PFSK-1 (cell line): ENCODE measurements around the gene TCTN2.

Experiments used
- FOXP2 ChIP-seq: optimal IDR thresholded peaks from 2 replicates; pipeline ENCODE3; 2011; ENCODE audit warnings: borderline replicate concordance, control low read depth, inconsistent platforms; ENCODE audit not compliant: insufficient read depth; ENCODE audit errors: extremely low read length, extremely low read depth
- POLR2AphosphoS5 ChIP-seq: IDR thresholded peaks from 2 replicates; pipeline ENCODE4 v1.6.1; 2012; ENCODE audit warnings: low read depth, mild to moderate bottlenecking, control low read depth, low read length, moderate library complexity
- SIN3A ChIP-seq: IDR thresholded peaks from 2 replicates; pipeline ENCODE4 v1.6.1; 2012; ENCODE audit warnings: mild to moderate bottlenecking, low read length, moderate library complexity, borderline replicate concordance; ENCODE audit not compliant: insufficient read depth
- TAF1 ChIP-seq: IDR thresholded peaks from 2 replicates; pipeline ENCODE4 v1.6.1; 2012; ENCODE audit warnings: low read length, control low read depth, borderline replicate concordance; ENCODE audit not compliant: insufficient read depth
- TF ChIP-seq, protein P1 (sequence below), 2 experiments: IDR thresholded peaks; 2 replicates each; pipeline versions ENCODE4 v1.6.1 to v1.8.0; 2011 to 2012; ENCODE audit warnings: low read depth in 2 of 2, low read length in 2 of 2, control low read depth in 1 of 2, inconsistent platforms in 1 of 2, mild to moderate bottlenecking in 1 of 2, moderate library complexity in 1 of 2; ENCODE audit not compliant: insufficient read depth in 1 of 2

The TCTN2 gene

DNA sequence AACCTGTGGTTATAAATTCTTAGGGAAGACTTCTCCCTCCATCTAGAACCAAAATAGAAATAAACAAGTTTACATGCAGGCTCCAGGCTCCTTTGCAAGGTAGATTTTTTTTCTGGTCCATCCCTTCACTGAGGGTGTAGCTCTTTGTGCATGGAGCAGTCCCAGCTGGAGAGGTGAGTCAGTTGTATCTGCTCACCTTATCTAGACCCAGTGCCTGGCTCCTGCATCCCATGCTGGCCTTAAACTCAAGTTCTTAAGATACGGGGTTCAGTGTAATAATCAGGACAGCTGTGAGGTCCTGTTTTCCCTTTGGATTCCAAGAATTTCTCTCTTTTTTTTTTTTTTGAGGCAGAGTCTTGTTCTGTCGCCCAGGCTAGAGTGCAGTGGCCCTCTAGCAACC lies 56.0 kb downstream of the TCTN2 start:
- no peak for TF ChIP-seq POLR2AphosphoS5
- TF ChIP-seq, protein P1, sequence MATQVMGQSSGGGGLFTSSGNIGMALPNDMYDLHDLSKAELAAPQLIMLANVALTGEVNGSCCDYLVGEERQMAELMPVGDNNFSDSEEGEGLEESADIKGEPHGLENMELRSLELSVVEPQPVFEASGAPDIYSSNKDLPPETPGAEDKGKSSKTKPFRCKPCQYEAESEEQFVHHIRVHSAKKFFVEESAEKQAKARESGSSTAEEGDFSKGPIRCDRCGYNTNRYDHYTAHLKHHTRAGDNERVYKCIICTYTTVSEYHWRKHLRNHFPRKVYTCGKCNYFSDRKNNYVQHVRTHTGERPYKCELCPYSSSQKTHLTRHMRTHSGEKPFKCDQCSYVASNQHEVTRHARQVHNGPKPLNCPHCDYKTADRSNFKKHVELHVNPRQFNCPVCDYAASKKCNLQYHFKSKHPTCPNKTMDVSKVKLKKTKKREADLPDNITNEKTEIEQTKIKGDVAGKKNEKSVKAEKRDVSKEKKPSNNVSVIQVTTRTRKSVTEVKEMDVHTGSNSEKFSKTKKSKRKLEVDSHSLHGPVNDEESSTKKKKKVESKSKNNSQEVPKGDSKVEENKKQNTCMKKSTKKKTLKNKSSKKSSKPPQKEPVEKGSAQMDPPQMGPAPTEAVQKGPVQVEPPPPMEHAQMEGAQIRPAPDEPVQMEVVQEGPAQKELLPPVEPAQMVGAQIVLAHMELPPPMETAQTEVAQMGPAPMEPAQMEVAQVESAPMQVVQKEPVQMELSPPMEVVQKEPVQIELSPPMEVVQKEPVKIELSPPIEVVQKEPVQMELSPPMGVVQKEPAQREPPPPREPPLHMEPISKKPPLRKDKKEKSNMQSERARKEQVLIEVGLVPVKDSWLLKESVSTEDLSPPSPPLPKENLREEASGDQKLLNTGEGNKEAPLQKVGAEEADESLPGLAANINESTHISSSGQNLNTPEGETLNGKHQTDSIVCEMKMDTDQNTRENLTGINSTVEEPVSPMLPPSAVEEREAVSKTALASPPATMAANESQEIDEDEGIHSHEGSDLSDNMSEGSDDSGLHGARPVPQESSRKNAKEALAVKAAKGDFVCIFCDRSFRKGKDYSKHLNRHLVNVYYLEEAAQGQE (IDR thresholded peaks at IDR 0.05; ENCODE audit: insufficient read depth in 1 of 2, low read depth in 2 of 2, low read length in 2 of 2), result no peak
- TF ChIP-seq FOXP2, result no peak
- no peak for TF ChIP-seq TAF1
- no peak for TF ChIP-seq SIN3A

DNA sequence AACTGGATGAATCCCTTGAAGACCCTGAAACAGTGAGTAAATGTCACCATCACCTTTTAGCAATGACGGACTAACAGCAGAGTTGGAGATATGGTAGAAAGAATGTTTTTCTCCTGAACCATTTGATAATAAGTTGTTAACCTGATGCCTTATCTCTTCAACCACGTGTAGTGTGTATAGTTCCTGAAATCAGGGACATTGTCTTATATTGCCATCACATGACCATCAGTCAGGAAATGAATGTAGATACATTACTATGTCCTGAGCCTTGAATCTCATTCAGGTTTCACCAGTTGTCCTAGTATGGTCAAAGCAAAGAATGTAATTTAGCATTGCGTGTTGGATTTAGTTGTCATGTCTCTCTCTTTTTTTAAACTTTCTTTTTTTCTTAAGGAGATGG lies 57.0 kb downstream of the TCTN2 start:
- TF ChIP-seq SIN3A, result no peak

DNA sequence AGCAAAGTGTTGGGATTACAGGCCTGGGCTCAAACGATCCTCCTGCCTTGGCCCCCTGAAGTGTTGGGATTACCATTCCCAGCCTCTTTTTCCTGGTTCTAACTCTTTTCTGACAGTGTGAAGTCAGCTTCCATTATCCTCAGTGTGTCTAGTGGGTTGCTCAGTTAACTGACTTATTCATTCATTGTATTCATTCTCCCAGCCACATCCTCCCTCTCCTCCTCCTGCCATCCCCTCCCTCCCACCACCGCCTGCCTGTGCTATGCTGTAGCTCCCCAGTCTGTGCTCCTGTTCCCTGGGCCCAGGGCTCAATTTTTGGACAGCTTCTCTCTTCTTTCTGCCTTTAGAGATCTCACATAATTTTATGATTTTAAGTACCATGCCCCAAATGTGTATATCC lies 60.7 kb downstream of the TCTN2 start:
- TF ChIP-seq SIN3A (no peak), FOXP2 (no peak), TAF1 (no peak), POLR2AphosphoS5 (no peak)
- TF ChIP-seq, protein P1 (IDR thresholded peaks at IDR 0.05; ENCODE audit: insufficient read depth in 1 of 2, low read depth in 2 of 2, low read length in 2 of 2), result no peak

DNA sequence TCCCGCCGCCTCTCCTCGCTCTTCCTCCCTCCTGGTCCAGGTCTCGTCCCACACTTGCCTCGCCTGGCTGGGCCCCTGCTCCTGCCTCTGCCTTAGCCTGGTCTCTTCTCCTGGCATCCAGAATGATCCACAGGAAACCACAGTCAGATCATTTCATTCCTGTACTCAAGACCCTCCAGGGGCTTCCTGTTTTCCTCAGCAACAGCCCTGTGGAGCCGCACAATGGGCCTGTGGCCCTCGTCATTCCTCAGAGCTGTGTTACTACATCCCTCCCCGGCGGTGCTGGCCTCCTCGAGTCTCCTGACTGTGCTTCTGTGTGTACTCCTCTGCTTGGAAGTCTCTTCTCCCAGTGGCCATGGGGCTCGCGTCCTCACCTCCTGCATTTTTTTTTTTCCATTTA lies 61.3 kb downstream of the TCTN2 start:
- TF ChIP-seq, protein P1 (IDR thresholded peaks at IDR 0.05; ENCODE audit: insufficient read depth in 1 of 2, low read depth in 2 of 2, low read length in 2 of 2), result no peak
- no peak for TF ChIP-seq POLR2AphosphoS5
- TF ChIP-seq TAF1, result no peak
- TF ChIP-seq FOXP2, result no peak
- no peak for TF ChIP-seq SIN3A

DNA sequence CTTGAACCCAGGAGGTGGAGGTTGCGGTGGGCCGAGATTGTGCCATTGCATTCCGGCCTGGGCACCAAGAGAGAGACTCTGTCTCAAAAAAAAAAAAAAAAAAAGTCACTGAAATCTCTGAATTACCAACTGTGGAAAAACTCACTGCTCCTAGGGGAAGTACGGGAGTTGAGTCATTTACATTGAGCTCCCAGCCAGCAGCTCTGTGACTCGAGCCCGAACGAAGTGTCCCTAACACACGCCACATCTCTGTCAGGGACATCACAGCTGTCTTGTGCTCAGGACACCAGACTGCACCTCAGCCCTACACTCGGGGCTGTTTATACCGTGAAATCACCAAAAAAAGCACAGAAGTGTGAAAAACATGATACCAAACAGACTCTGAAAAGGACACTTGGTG lies 62.3 kb downstream of the TCTN2 start:
- TF ChIP-seq TAF1, result no peak
- no peak for TF ChIP-seq FOXP2
- TF ChIP-seq SIN3A, result no peak
- TF ChIP-seq, protein P1 (IDR thresholded peaks at IDR 0.05; ENCODE audit: insufficient read depth in 1 of 2, low read depth in 2 of 2, low read length in 2 of 2), result no peak
- TF ChIP-seq POLR2AphosphoS5, result no peak
